ENCODE data around the gene HES1. TPM values are rescaled to one million over a fixed set of nuclear protein-coding genes. Genes with fewer than 3 reads are reported as not detected.

The HES1 gene
- total RNA-seq, 1 experiment from 2014 or later, result 34.6 TPM

DNA sequence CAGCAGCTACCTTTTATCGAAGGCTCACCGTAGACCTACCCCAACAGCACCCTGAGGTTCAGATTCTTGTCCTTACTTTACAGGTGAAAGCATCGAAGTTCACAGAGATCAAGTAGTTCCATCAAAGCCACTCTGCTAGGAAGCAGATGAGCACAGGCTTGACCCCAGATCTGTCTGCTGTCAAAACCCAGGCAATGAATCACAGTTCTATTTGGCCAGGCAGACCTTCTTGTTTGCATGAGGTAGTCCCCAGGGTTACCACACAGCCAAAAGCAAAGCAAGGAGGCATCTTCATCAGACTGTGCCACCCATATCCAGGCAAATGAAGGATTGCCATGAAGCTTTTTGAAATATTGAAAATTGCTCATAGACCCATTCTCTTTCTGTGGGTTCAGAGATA, 33.0 kb downstream of the HES1 start:
- CTCF ChIA-PET, result interaction anchor here (1.0 kb wide), 1 partner anchor 12 kb away, joined by 3 read pairs; no protein-coding TSS in a partner anchor
- Mint-ChIP-seq H3K4me3 (ENCODE audit: unreplicated experiment) (no peak overlapping the region), H3K27ac (ENCODE audit: low read depth, unreplicated experiment) (no peak overlapping the region), H3K27me3 (ENCODE audit: insufficient read depth, unreplicated experiment) (peaks cover 24% of the 10 kb centered on the region), H3K9me3 (ENCODE audit: unreplicated experiment) (no peaks in the 10 kb centered on the region), H3K4me1 (ENCODE audit: insufficient read depth, unreplicated experiment) (no peaks in the 10 kb centered on the region), H3K36me3 (ENCODE audit: insufficient read depth, unreplicated experiment) (no peaks in the 10 kb centered on the region)
- intact Hi-C loops (cut with micrococcal nuclease), result loop anchor here (1.0 kb wide), 1 partner anchor 146 kb away; no protein-coding TSS in a partner anchor
- no peak for DNase-seq (ENCODE audit: unreplicated experiment)
- BruUV-seq (replicated peaks), result no TSS peak
- TF ChIP-seq, protein P1, sequence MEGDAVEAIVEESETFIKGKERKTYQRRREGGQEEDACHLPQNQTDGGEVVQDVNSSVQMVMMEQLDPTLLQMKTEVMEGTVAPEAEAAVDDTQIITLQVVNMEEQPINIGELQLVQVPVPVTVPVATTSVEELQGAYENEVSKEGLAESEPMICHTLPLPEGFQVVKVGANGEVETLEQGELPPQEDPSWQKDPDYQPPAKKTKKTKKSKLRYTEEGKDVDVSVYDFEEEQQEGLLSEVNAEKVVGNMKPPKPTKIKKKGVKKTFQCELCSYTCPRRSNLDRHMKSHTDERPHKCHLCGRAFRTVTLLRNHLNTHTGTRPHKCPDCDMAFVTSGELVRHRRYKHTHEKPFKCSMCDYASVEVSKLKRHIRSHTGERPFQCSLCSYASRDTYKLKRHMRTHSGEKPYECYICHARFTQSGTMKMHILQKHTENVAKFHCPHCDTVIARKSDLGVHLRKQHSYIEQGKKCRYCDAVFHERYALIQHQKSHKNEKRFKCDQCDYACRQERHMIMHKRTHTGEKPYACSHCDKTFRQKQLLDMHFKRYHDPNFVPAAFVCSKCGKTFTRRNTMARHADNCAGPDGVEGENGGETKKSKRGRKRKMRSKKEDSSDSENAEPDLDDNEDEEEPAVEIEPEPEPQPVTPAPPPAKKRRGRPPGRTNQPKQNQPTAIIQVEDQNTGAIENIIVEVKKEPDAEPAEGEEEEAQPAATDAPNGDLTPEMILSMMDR (IDR thresholded peaks at IDR 0.05; ENCODE audit: unreplicated experiment), result no peak
- POLR2A ChIA-PET, result interaction anchor here (0.5 to 0.6 kb wide), 2 partner anchors 10 to 332 kb away, joined by 3 read pairs; no protein-coding TSS in a partner anchor

DNA sequence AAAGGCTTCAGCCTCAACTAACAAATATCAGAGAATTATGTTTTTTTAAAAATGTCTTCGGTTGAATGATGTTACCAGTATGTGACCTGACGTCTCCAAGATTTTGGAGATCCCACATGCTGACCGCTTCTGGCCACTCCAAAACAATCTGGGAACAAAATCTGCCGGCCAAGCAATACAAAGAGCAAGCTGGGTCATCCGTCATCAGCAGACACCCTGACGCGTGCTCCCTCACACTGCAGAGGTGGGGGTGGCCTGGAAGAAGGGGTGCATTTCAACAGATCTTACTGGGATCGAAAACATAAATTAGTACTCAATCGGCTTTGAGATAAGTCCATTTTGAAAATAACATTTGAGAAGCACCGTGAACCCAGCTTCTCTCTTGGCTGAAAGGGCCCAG, 33.6 kb downstream of the HES1 start:
- CTCF ChIA-PET, result interaction anchor here (1.0 kb wide), 1 partner anchor 11 kb away, joined by 3 read pairs; no protein-coding TSS in a partner anchor
- POLR2A ChIA-PET, result no interaction called here
- H3K9me3 Mint-ChIP-seq (ENCODE audit: unreplicated experiment), result no peaks in the 10 kb centered on the region

DNA sequence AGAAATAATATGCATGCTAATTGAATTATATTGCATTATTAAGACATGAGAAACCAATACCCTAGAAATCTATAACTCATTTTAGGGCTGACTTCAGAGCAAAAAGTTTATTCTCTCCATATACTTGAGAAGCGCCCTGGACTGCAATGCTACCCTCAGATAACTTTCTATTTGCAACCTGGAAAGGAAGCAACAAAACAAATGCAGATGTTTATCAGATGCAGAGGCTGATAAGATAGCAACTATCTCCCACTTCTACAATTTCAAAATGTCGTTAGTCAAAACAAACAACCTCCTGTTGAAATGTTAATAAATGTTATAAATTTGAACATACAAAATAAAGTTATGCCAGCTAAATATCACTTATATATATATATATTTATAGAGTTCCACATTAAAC, 34.8 kb downstream of the HES1 start:
- H3K27ac Mint-ChIP-seq (ENCODE audit: low read depth, unreplicated experiment), result no peak overlapping the region
- peaks cover 6% of the 10 kb centered on the region for H3K27me3 Mint-ChIP-seq (ENCODE audit: insufficient read depth, unreplicated experiment)
- TF ChIP-seq, protein P1 (IDR thresholded peaks at IDR 0.05; ENCODE audit: unreplicated experiment), result no peak
- CTCF ChIA-PET, result no interaction called here
- no peaks in the 10 kb centered on the region for H3K36me3 Mint-ChIP-seq (ENCODE audit: insufficient read depth, unreplicated experiment)
- no peaks in the 10 kb centered on the region for H3K9me3 Mint-ChIP-seq (ENCODE audit: unreplicated experiment)
- H3K4me1 Mint-ChIP-seq (ENCODE audit: insufficient read depth, unreplicated experiment), result no peaks in the 10 kb centered on the region
- POLR2A ChIA-PET, result no interaction called here
- BruUV-seq (replicated peaks), result no TSS peak
- no peak for DNase-seq (ENCODE audit: unreplicated experiment)
- H3K4me3 Mint-ChIP-seq (ENCODE audit: unreplicated experiment), result no peak overlapping the region
- intact Hi-C loops (cut with micrococcal nuclease), result no loop called here

More for the DNA sequence above, 33.6 kb downstream of the HES1 start:
- BruUV-seq (replicated peaks), result no TSS peak
- no peak overlapping the region for H3K27ac Mint-ChIP-seq (ENCODE audit: low read depth, unreplicated experiment)
- H3K27me3 Mint-ChIP-seq (ENCODE audit: insufficient read depth, unreplicated experiment), result peaks cover 18% of the 10 kb centered on the region
- no peaks in the 10 kb centered on the region for H3K36me3 Mint-ChIP-seq (ENCODE audit: insufficient read depth, unreplicated experiment)
- intact Hi-C loops (cut with micrococcal nuclease), result no loop called here
- no peak overlapping the region for H3K4me3 Mint-ChIP-seq (ENCODE audit: unreplicated experiment)
- no peak for DNase-seq (ENCODE audit: unreplicated experiment)
- no peaks in the 10 kb centered on the region for H3K4me1 Mint-ChIP-seq (ENCODE audit: insufficient read depth, unreplicated experiment)
- TF ChIP-seq, protein P1 (IDR thresholded peaks at IDR 0.05; ENCODE audit: unreplicated experiment), result no peak

DNA sequence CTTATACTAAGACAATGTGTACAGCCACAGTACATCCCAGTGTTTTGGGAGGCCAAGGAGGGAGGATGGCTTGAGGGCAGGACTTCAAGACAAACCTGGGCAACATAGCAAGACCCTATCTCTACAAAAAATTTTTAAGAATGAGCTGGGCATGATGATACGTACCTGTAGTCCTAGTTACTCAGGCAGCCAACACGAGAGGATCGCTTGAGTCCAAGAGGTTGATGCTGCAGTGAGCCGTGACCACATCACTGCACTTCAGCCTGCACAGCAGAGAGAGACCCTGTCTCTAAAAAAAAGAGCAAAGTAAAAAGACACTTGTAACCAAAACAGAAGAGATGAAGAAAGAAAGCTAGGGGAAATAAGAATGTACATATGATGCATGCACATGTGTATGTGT, 38.5 kb downstream of the HES1 start:
- Mint-ChIP-seq H3K4me1 (ENCODE audit: insufficient read depth, unreplicated experiment) (no peaks in the 10 kb centered on the region), H3K4me3 (ENCODE audit: unreplicated experiment) (no peak overlapping the region), H3K27ac (ENCODE audit: low read depth, unreplicated experiment) (no peak overlapping the region), H3K9me3 (ENCODE audit: unreplicated experiment) (no peaks in the 10 kb centered on the region), H3K36me3 (ENCODE audit: insufficient read depth, unreplicated experiment) (no peaks in the 10 kb centered on the region), H3K27me3 (ENCODE audit: insufficient read depth, unreplicated experiment) (no peaks in the 10 kb centered on the region)
- ChIA-PET CTCF (interaction anchor here (0.7 to 0.8 kb wide), 2 partner anchors 141 to 435 kb away, joined by 3 read pairs; no protein-coding TSS in a partner anchor), POLR2A (interaction anchor here (0.6 kb wide), 1 partner anchor 284 kb away, joined by 3 read pairs; no protein-coding TSS in a partner anchor)
- intact Hi-C loops (cut with micrococcal nuclease), result no loop called here
- TF ChIP-seq, protein P1 (IDR thresholded peaks at IDR 0.05; ENCODE audit: unreplicated experiment), result no peak
- no TSS peak for BruUV-seq (replicated peaks)
- no peak for DNase-seq (ENCODE audit: unreplicated experiment)

Data from MCF 10A (cell line).